Body of pancreas (tissue), 4 donors: ENCODE measurements around the gene SLC32A1. TPM values are rescaled to one million over a fixed set of nuclear protein-coding genes. Genes with fewer than 3 reads are reported as not detected.

ENCODE experiments used
- ATAC-seq: fragments of 150-250 bp; one replicate; pipeline ENCODE4 v1.9.1; 2016
- DNase-seq, 4 donors: peaks; one replicate each; pipeline ENCODE4 v3.0.0-alpha.2; 2019
- H3K27ac ChIP-seq, 4 donors: fragments of 200-600 bp; sonication (generic); 1 replicate in 3 of 4; 2 replicates in 1 of 4; pipeline versions ENCODE4 v1.5.1 to v1.6.1; 2016 to 2019; ENCODE audit warnings: mild to moderate bottlenecking in 1 of 4, mixed read lengths in 1 of 4, moderate library complexity in 1 of 4
- H3K27me3 ChIP-seq, 2 donors: fragments of 200-600 bp; sonication (generic); one replicate each; pipeline ENCODE4 v1.6.0; 2016; ENCODE audit warnings: mild to moderate bottlenecking in 1 of 2
- H3K36me3 ChIP-seq, 2 donors: fragments of 200-600 bp; sonication (generic); replicated peaks in 1 of 2; 2 replicates each; pipeline ENCODE4 v1.5.1; 2016; ENCODE audit warnings: low read depth in 2 of 2; ENCODE audit not compliant: insufficient read depth in 1 of 2
- H3K4me1 ChIP-seq: fragments of 200-600 bp; sonication (generic); one replicate; pipeline ENCODE4 v1.6.0; 2016
- H3K4me3 ChIP-seq, 2 donors: fragments of 200-600 bp; sonication (generic); 1 replicate in 1 of 2; 2 replicates in 1 of 2; pipeline ENCODE4 v1.5.1; 2016 to 2019
- H3K9me3 ChIP-seq, 3 donors: fragments of 200-600 bp; sonication (generic); 1 replicate in 2 of 3; 2 replicates in 1 of 3; pipeline ENCODE4 v1.5.1; 2016
- CTCF ChIP-seq, 7 experiments: fragments of 450-650 bp in 4 of 7; fragments of 200-600 bp in 3 of 7; sonication (generic) in 3 of 7; IDR thresholded peaks; one replicate each; pipeline ENCODE4 v1.5.1; 2016 to 2019; ENCODE audit warnings: antibody characterized with exemption in 7 of 7
- POLR2A ChIP-seq, 3 donors: fragments of 450-650 bp; IDR thresholded peaks; one replicate each; pipeline ENCODE4 v1.6.1; 2016; ENCODE audit warnings: antibody characterized with exemption in 3 of 3, mild to moderate bottlenecking in 2 of 3
- WGBS, 2 donors: methylation state at CpG; one replicate each; pipeline ENCODE4 v1.1.5; 2017; 5-methylcytosine and 5-hydroxymethylcytosine counted together
- intact Hi-C: fragments of 100-400 bp; cut with DNase I; formaldehyde crosslinking; loops from one replicate; pipeline ENCODE4 v1.15.1; 2023
- total RNA-seq, 2 donors: library from RNA; depleted of rRNA; stranded (reverse); fragments of >200 nt; gene quantifications; one replicate each; pipeline ENCODE4 v1.1.0, GENCODE V29; 2016

The SLC32A1 gene
- total RNA-seq, 2 donors from 2014 or later: not detected

GRCh38 chr20:38762174-38762573, 37.9 kb downstream of the SLC32A1 start:
- ATAC-seq (no peak), DNase-seq (no peak)
- H3K27ac ChIP-seq: no peak overlapping the region
- H3K27me3 ChIP-seq: no peaks in the 10 kb centered on the region
- H3K36me3 ChIP-seq: peaks cover 0 to 7% of the 10 kb centered on the region in 2 donors
- H3K4me3 ChIP-seq: no peak overlapping the region
- intact Hi-C loops: no loop called here
- H3K9me3 ChIP-seq: no peaks in the 10 kb centered on the region
- peaks cover 26% of the 10 kb centered on the region for H3K4me1 ChIP-seq
- TF ChIP-seq POLR2A (IDR thresholded peaks at IDR 0.05): no peak
- no peak for TF ChIP-seq CTCF (IDR thresholded peaks at IDR 0.05)

GRCh38 chr20:38763616-38764015, 39.3 kb downstream of the SLC32A1 start:
- peaks cover 0 to 6% of the 10 kb centered on the region in 2 donors for H3K36me3 ChIP-seq
- intact Hi-C loops: no loop called here
- TF ChIP-seq POLR2A (IDR thresholded peaks at IDR 0.05) (no peak), CTCF (IDR thresholded peaks at IDR 0.05) (no peak)
- DNase-seq (no peak), ATAC-seq (no peak)
- no peak overlapping the region for H3K27ac ChIP-seq
- no peaks in the 10 kb centered on the region for H3K27me3 ChIP-seq
- WGBS, 2 donors: 81 to 89% methylated on average over 1 of the region's 1 CpG
- H3K4me1 ChIP-seq: peaks cover 26% of the 10 kb centered on the region
- no peaks in the 10 kb centered on the region for H3K9me3 ChIP-seq
- no peak overlapping the region for H3K4me3 ChIP-seq

GRCh38 chr20:38764567-38765318, 40.5 kb downstream of the SLC32A1 start:
- peak; percentile 65 for ATAC-seq
- Histone ChIP-seq H3K27me3 (no peaks in the 10 kb centered on the region), H3K4me1 (peaks cover 26% of the 10 kb centered on the region), H3K36me3 (peaks cover 3 to 6% of the 10 kb centered on the region in 2 donors), H3K27ac (no peak overlapping the region), H3K9me3 (no peaks in the 10 kb centered on the region), H3K4me3 (no peak overlapping the region)
- intact Hi-C loops: no loop called here
- DNase-seq: peak; percentile 37 to 82 (median 57)
- 71% methylated on average over 10 to 11 of the region's 11 CpGs for WGBS, 2 donors
- TF ChIP-seq POLR2A (IDR thresholded peaks at IDR 0.05) (no peak), CTCF (IDR thresholded peaks at IDR 0.05) (no peak)

- no peak for ATAC-seq
- intact Hi-C loops: no loop called here
- peaks cover 2 to 3% of the 10 kb centered on the region in 2 donors for H3K36me3 ChIP-seq
Observed at GRCh38 chr20:38766071-38766470, 41.8 kb downstream of the SLC32A1 start.

More at GRCh38 chr20:38766071-38766470, 41.8 kb downstream of the SLC32A1 start:
- H3K4me3 ChIP-seq: no peak overlapping the region
- WGBS, 2 donors: 44 to 47% methylated on average over 4 of the region's 4 CpGs
- peaks cover 26% of the 10 kb centered on the region for H3K4me1 ChIP-seq
- no peak overlapping the region for H3K27ac ChIP-seq
- no peak for DNase-seq
- no peaks in the 10 kb centered on the region for H3K9me3 ChIP-seq
- TF ChIP-seq POLR2A (IDR thresholded peaks at IDR 0.05): no peak
- no peak for TF ChIP-seq CTCF (IDR thresholded peaks at IDR 0.05)
- H3K27me3 ChIP-seq: no peaks in the 10 kb centered on the region
